ENCODE data around the gene AMMECR1.

Gene AMMECR1

DNA sequence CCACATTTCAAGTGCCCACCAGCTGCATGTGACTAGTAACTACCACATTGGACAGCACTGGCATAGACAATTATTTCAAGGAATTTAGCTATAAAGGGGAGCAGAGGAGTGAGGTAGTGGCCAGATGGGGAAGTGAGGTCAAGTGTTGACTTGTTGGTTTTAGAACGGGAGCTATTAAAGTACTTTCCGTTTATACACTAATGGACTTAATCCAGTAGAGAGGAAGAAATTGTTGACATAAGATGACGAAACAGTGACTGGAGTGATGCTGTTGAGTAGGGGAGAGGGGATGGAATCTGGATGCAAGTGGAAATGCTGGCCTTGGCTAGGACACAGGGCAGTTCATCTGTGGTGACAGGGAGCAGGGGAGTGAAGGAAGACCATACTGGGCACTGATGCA lies 154.4 kb downstream of the AMMECR1 start:
- ChIA-PET CTCF (interaction anchor here (0.6 to 2.1 kb wide), 2 partner anchors 8 to 244 kb away, joined by 4 to 7 read pairs; no protein-coding TSS in a partner anchor), POLR2A (ENCODE audit: low non-redundant PET) (no interaction called here)
- H3K27ac ChIP-seq: no peak overlapping the region
- DNase-seq (ENCODE audit: low spot score): no peak
- TF ChIP-seq, protein P1, sequence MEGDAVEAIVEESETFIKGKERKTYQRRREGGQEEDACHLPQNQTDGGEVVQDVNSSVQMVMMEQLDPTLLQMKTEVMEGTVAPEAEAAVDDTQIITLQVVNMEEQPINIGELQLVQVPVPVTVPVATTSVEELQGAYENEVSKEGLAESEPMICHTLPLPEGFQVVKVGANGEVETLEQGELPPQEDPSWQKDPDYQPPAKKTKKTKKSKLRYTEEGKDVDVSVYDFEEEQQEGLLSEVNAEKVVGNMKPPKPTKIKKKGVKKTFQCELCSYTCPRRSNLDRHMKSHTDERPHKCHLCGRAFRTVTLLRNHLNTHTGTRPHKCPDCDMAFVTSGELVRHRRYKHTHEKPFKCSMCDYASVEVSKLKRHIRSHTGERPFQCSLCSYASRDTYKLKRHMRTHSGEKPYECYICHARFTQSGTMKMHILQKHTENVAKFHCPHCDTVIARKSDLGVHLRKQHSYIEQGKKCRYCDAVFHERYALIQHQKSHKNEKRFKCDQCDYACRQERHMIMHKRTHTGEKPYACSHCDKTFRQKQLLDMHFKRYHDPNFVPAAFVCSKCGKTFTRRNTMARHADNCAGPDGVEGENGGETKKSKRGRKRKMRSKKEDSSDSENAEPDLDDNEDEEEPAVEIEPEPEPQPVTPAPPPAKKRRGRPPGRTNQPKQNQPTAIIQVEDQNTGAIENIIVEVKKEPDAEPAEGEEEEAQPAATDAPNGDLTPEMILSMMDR (conservative IDR thresholded peaks at IDR 0.05; ENCODE audit: low read depth): no peak

DNA sequence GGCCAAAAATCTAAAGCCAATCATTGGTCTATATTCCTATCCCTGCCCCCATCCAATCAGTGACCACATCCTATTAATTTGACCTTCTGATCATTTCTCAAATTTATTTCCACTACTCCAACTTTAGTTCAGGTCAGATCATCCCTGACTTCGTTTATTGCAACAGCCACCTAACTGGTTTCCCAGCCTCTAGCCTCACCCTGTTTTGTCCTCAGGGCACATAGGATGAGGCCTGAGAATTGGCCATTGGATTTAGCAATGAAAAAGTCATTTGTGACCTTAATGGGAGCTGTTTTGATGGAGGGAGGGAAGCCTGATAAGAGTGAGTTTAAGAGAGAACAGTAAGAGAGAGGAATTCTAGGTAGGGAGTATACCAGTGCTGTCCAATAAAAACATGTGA lies 155.0 kb downstream of the AMMECR1 start:
- no peak overlapping the region for H3K27ac ChIP-seq
- POLR2A ChIA-PET (ENCODE audit: low non-redundant PET): no interaction called here
- DNase-seq (ENCODE audit: low spot score): no peak
- TF ChIP-seq, protein P1 (conservative IDR thresholded peaks at IDR 0.05; ENCODE audit: low read depth): no peak
- CTCF ChIA-PET: interaction anchor here (2.1 kb wide), 1 partner anchor 245 kb away, joined by 7 read pairs; no protein-coding TSS in a partner anchor

DNA sequence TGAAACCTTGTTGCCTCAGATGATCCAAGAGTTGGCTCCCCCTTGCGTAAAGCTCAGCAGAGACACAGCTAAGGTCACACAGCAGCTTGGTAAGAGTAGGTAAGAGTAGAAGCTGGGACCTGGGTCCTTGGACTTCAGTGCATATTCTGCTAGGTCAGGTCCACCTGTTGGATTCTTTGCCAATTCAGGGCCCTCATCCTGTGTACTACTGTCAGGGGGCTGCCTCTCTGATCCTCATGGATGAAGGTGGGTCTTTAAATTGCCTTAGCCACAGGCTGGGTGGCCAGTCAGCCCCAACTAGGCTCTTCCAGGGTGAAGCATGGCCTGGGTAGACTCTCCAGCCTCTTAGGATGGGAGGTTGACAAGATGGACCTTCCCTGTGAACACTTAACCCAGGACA lies 155.8 kb downstream of the AMMECR1 start:
- H3K27ac ChIP-seq: no peak overlapping the region
- ChIA-PET CTCF (interaction anchor here (2.1 kb wide), 1 partner anchor 246 kb away, joined by 7 read pairs; no protein-coding TSS in a partner anchor), POLR2A (ENCODE audit: low non-redundant PET) (no interaction called here)

DNA sequence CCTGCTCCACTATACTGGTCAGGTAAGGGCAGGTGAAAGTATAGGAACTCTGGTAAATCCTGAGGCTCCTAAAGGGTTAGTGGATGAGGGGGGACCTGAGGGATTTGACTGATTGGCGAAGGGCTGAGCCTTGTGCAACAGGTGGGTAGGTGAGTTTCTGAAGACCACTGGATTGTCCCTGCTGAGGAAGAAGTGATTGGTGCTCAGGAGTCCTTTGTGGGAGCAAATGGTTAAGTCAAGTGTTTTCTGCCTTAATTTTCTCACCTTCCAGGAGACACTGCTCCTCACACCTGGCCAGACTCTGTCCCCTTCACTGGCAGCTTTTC lies 156.6 kb downstream of the AMMECR1 start:
- no peak for DNase-seq (ENCODE audit: low spot score)
- ChIA-PET CTCF (interaction anchor here (0.8 to 2.1 kb wide), 6 partner anchors 18 to 251 kb away, joined by 3 to 7 read pairs (median 4); no protein-coding TSS in a partner anchor), POLR2A (ENCODE audit: low non-redundant PET) (no interaction called here)
- TF ChIP-seq, protein P1 (conservative IDR thresholded peaks at IDR 0.05; ENCODE audit: low read depth): no peak
- H3K27ac ChIP-seq: peak overlapping the region; percentile 74

More for the DNA sequence above, 155.8 kb downstream of the AMMECR1 start:
- TF ChIP-seq, protein P1 (conservative IDR thresholded peaks at IDR 0.05; ENCODE audit: low read depth): no peak
- no peak for DNase-seq (ENCODE audit: low spot score)

DNA sequence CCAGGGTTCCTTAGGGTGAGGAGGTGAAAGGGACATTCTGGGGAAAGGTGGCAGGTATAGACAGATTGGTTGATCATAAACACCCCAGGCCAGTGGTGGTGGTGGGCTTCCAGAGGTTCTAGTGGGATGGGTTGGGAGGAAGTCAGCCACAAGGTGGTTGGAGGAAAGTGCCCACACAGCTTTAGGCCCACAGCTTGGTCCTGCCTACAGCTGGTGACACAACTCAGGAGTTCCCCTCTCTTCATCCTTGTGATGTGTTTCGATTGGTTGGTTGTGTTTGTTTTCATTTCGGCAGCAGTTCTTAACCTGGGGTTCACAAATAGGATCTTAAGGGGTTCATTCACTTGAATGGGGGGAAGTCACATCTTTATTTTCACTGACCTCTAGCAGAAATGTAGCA lies 158.0 kb downstream of the AMMECR1 start:
- TF ChIP-seq, protein P1 (conservative IDR thresholded peaks at IDR 0.05; ENCODE audit: low read depth): no peak
- ChIA-PET CTCF (interaction anchor here (1.2 to 1.5 kb wide), 3 partner anchors 21 to 253 kb away, joined by 3 to 6 read pairs (median 4); no protein-coding TSS in a partner anchor), POLR2A (ENCODE audit: low non-redundant PET) (no interaction called here)
- peak overlapping the region; percentile 56 for H3K27ac ChIP-seq
- DNase-seq (ENCODE audit: low spot score): no peak

DNA sequence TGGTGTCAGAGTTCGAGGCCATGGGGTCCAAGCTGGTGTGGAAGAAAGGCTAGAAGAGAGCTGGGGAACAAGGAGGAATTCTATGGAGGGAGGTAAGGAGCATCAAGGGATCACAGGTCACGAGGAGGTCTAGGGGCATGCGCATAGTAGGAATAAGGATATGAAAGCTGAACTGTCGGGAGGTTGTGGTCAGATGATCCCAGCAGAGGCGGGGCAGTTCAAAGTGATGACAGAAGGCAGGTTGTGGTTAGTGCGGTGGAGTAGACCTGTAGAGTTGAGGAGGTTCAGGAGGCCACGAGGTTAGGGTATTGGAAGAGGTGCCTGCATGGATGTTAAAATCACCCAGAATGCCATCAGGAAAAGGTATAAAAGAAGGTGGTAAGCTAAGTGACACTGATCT lies 158.7 kb downstream of the AMMECR1 start:
- no peak for DNase-seq (ENCODE audit: low spot score)
- TF ChIP-seq, protein P1 (conservative IDR thresholded peaks at IDR 0.05; ENCODE audit: low read depth): no peak
- POLR2A ChIA-PET (ENCODE audit: low non-redundant PET): no interaction called here
- H3K27ac ChIP-seq: no peak overlapping the region
- CTCF ChIA-PET: interaction anchor here (0.9 kb wide), 1 partner anchor 155 kb away, joined by 3 read pairs; no protein-coding TSS in a partner anchor

All from RWPE1 (cell line).